Activated T-cell treated with anti-CD3 and anti-CD28 coated beads, Interleukin-2, amount 50 U/mL, for 72 hours (primary cell): Measurements from ENCODE around the gene MSLN. TPM values are rescaled to one million over a fixed set of nuclear protein-coding genes. Genes with fewer than 3 reads are reported as not detected.

ENCODE experiments used
- ATAC-seq, 2 donors: fragments of 150-1000 bp; cut with Tn5 transposase; replicated peaks in 1 of 2; 2 replicates each; pipeline ENCODE4 v1.10.0; 2021; ENCODE audit warnings: moderate library complexity in 2 of 2, mild to moderate bottlenecking in 1 of 2
- DNase-seq, 2 donors: peaks; one replicate each; pipeline ENCODE4 v3.0.0; 2021 to 2022; ENCODE audit warnings: mixed read lengths in 1 of 2
- H3K27ac Mint-ChIP-seq: one replicate; pipeline ENCODE4 v1.8.0; 2022; ENCODE audit warnings: mild to moderate bottlenecking, moderate library complexity, mixed read lengths
- H3K27me3 Mint-ChIP-seq: one replicate; pipeline ENCODE4 v1.8.0; 2022; ENCODE audit warnings: low read depth, mixed read lengths
- H3K36me3 Mint-ChIP-seq, 2 donors: one replicate each; pipeline ENCODE4 v1.8.0; 2022; ENCODE audit warnings: mixed read lengths in 2 of 2, mild to moderate bottlenecking in 1 of 2; ENCODE audit not compliant: insufficient read depth in 2 of 2
- H3K4me1 Mint-ChIP-seq: one replicate; pipeline ENCODE4 v1.8.0; 2022; ENCODE audit warnings: low read depth, mixed read lengths
- H3K4me3 Mint-ChIP-seq, 2 donors: one replicate each; pipeline ENCODE4 v1.8.0; 2022; ENCODE audit warnings: mild to moderate bottlenecking in 2 of 2, mixed read lengths in 2 of 2, moderate library complexity in 2 of 2
- H3K9me3 Mint-ChIP-seq, 2 donors: one replicate each; pipeline ENCODE4 v1.8.0; 2022; ENCODE audit warnings: mixed read lengths in 2 of 2
- total RNA-seq, 2 donors: library from RNA; stranded (reverse); gene quantifications; one replicate each; pipeline ENCODE4 v1.2.3, GENCODE V29; 2022

The MSLN gene
- total RNA-seq, 2 donors from 2014 or later = not detected

GRCh38 chr16:763369-764183, 3.0 kb downstream of the MSLN start:
- DNase-seq = no peak
- no peaks in the 10 kb centered on the region for H3K9me3 Mint-ChIP-seq
- H3K27ac Mint-ChIP-seq = no peak overlapping the region
- no peak for ATAC-seq
- H3K4me3 Mint-ChIP-seq = no peak overlapping the region
- H3K36me3 Mint-ChIP-seq = no peaks in the 10 kb centered on the region
- no peaks in the 10 kb centered on the region for H3K4me1 Mint-ChIP-seq
- no peaks in the 10 kb centered on the region for H3K27me3 Mint-ChIP-seq

GRCh38 chr16:764184-764750, 3.7 kb downstream of the MSLN start:
- no peak overlapping the region for H3K27ac Mint-ChIP-seq
- no peaks in the 10 kb centered on the region for H3K9me3 Mint-ChIP-seq
- H3K4me1 Mint-ChIP-seq = no peaks in the 10 kb centered on the region
- DNase-seq (no peak), ATAC-seq (no peak)
- H3K27me3 Mint-ChIP-seq = no peaks in the 10 kb centered on the region
- no peaks in the 10 kb centered on the region for H3K36me3 Mint-ChIP-seq
- H3K4me3 Mint-ChIP-seq = no peak overlapping the region

- H3K27me3 Mint-ChIP-seq = no peaks in the 10 kb centered on the region
- H3K36me3 Mint-ChIP-seq = no peaks in the 10 kb centered on the region
- DNase-seq = no peak
- ATAC-seq = no peak
- no peaks in the 10 kb centered on the region for H3K9me3 Mint-ChIP-seq
- H3K4me1 Mint-ChIP-seq = no peaks in the 10 kb centered on the region
- no peak overlapping the region for H3K27ac Mint-ChIP-seq
- no peak overlapping the region for H3K4me3 Mint-ChIP-seq
These were observed 4.4 kb downstream of the MSLN start for GRCh38 chr16:764848-765487.

- Mint-ChIP-seq H3K9me3 (no peaks in the 10 kb centered on the region), H3K4me3 (no peak overlapping the region), H3K27ac (no peak overlapping the region), H3K27me3 (no peaks in the 10 kb centered on the region), H3K4me1 (no peaks in the 10 kb centered on the region), H3K36me3 (no peaks in the 10 kb centered on the region)
- DNase-seq (no peak), ATAC-seq (no peak)
These were observed 4.9 kb downstream of the MSLN start for GRCh38 chr16:765488-765865.

- H3K36me3 Mint-ChIP-seq = no peaks in the 10 kb centered on the region
- no peaks in the 10 kb centered on the region for H3K27me3 Mint-ChIP-seq
- no peak overlapping the region for H3K27ac Mint-ChIP-seq
- H3K4me1 Mint-ChIP-seq = no peaks in the 10 kb centered on the region
- H3K9me3 Mint-ChIP-seq = no peaks in the 10 kb centered on the region
- no peak overlapping the region for H3K4me3 Mint-ChIP-seq
- DNase-seq = no peak
- ATAC-seq = no peak
These were observed 5.7 kb downstream of the MSLN start for GRCh38 chr16:766008-766819.

GRCh38 chr16:766820-767640, 6.5 kb downstream of the MSLN start:
- no peak for DNase-seq
- H3K4me1 Mint-ChIP-seq = no peaks in the 10 kb centered on the region
- no peak overlapping the region for H3K27ac Mint-ChIP-seq
- H3K9me3 Mint-ChIP-seq = no peaks in the 10 kb centered on the region
- no peak for ATAC-seq
- H3K36me3 Mint-ChIP-seq = no peaks in the 10 kb centered on the region
- no peaks in the 10 kb centered on the region for H3K27me3 Mint-ChIP-seq
- H3K4me3 Mint-ChIP-seq = no peak overlapping the region

GRCh38 chr16:767743-768235, 7.3 kb downstream of the MSLN start:
- Mint-ChIP-seq H3K4me3 (no peak overlapping the region), H3K36me3 (no peaks in the 10 kb centered on the region), H3K27me3 (no peaks in the 10 kb centered on the region), H3K27ac (no peak overlapping the region), H3K4me1 (no peaks in the 10 kb centered on the region), H3K9me3 (no peaks in the 10 kb centered on the region)
- DNase-seq = no peak
- no peak for ATAC-seq

- H3K36me3 Mint-ChIP-seq = no peaks in the 10 kb centered on the region
- peak in 1 of 2 donors; percentile 20 for ATAC-seq
- no peak for DNase-seq
These were observed 7.9 kb downstream of the MSLN start for GRCh38 chr16:768428-768827.

GRCh38 chr16:769184-769784, 8.8 kb downstream of the MSLN start:
- H3K36me3 Mint-ChIP-seq = no peaks in the 10 kb centered on the region
- H3K27ac Mint-ChIP-seq = no peak overlapping the region
- no peaks in the 10 kb centered on the region for H3K27me3 Mint-ChIP-seq
- H3K9me3 Mint-ChIP-seq = no peaks in the 10 kb centered on the region
- ATAC-seq = no peak
- no peaks in the 10 kb centered on the region for H3K4me1 Mint-ChIP-seq
- H3K4me3 Mint-ChIP-seq = no peak overlapping the region
- no peak for DNase-seq

More at GRCh38 chr16:768428-768827, 7.9 kb downstream of the MSLN start:
- Mint-ChIP-seq H3K4me3 (no peak overlapping the region), H3K4me1 (no peaks in the 10 kb centered on the region), H3K27me3 (no peaks in the 10 kb centered on the region), H3K9me3 (no peaks in the 10 kb centered on the region), H3K27ac (no peak overlapping the region)

- DNase-seq (no peak), ATAC-seq (no peak)
- H3K4me3 Mint-ChIP-seq = no peak overlapping the region
- H3K27me3 Mint-ChIP-seq = no peaks in the 10 kb centered on the region
- H3K27ac Mint-ChIP-seq = no peak overlapping the region
- no peaks in the 10 kb centered on the region for H3K9me3 Mint-ChIP-seq
- H3K36me3 Mint-ChIP-seq = no peaks in the 10 kb centered on the region
- no peaks in the 10 kb centered on the region for H3K4me1 Mint-ChIP-seq
These were observed 9.4 kb downstream of the MSLN start for GRCh38 chr16:769934-770333.

- H3K9me3 Mint-ChIP-seq = no peaks in the 10 kb centered on the region
- no peaks in the 10 kb centered on the region for H3K4me1 Mint-ChIP-seq
These were observed 9.9 kb downstream of the MSLN start for GRCh38 chr16:770411-770810.

GRCh38 chr16:772959-773358, 12.4 kb downstream of the MSLN start:
- ATAC-seq = no peak

More at GRCh38 chr16:770411-770810, 9.9 kb downstream of the MSLN start:
- no peak for DNase-seq
- no peaks in the 10 kb centered on the region for H3K27me3 Mint-ChIP-seq
- H3K36me3 Mint-ChIP-seq = no peaks in the 10 kb centered on the region
- no peak for ATAC-seq
- no peak overlapping the region for H3K4me3 Mint-ChIP-seq
- H3K27ac Mint-ChIP-seq = no peak overlapping the region

More at GRCh38 chr16:772959-773358, 12.4 kb downstream of the MSLN start:
- Mint-ChIP-seq H3K9me3 (no peaks in the 10 kb centered on the region), H3K4me1 (no peaks in the 10 kb centered on the region), H3K4me3 (no peak overlapping the region), H3K36me3 (no peaks in the 10 kb centered on the region), H3K27me3 (no peaks in the 10 kb centered on the region), H3K27ac (no peak overlapping the region)
- DNase-seq = no peak
